GM21515 (cell line): ENCODE data around the gene PRELID2.
"Not testable (repeated sequence)": the region's sequence is repeated elsewhere in the genome, so short reads cannot be mapped to it uniquely, and the experiment has no call there.

ENCODE experiments used
- ATAC-seq: cut with Tn5 transposase; IDR thresholded peaks from one replicate; pipeline ENCODE4 v1.9.1; 2021; ENCODE audit not compliant: unreplicated experiment

Gene PRELID2

DNA sequence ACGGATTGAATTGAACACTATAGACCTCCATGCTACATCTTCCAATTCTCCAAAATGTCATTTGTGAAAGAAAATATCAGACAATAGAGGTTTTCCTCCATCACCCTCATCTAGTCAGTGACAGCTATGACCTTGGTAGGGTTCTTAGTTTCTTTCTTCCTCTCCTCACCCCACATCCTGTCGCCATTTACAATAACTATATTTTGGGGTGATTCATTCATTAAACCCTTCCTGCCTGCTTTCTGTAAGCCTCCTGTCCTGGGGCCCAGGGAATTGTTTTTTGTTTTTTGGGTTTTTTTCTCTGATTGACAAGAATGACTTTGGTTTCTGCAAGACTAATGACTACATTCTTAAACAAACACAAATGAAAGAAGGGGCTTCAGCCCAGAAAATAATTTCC lies 82.6 kb downstream of the PRELID2 start:
- ATAC-seq: no peak

DNA sequence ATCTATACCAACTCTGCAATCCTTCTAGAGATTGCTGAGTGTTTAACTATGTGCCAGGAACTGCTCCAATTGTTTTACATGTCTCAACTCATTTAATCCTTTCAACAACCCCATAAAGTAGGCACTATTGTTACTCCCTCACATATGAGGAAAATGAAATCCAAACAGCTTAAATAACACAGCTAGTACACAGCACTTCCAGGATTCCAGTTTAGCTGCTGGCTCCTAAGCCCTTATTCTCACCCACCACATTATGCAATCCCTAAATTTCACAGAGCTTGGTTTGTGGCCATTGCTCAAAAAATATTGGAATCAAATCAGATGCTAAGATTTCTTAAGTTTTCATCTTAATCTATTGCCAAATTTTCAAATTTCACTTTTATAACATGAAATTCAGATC lies 84.9 kb downstream of the PRELID2 start:
- ATAC-seq: no peak

DNA sequence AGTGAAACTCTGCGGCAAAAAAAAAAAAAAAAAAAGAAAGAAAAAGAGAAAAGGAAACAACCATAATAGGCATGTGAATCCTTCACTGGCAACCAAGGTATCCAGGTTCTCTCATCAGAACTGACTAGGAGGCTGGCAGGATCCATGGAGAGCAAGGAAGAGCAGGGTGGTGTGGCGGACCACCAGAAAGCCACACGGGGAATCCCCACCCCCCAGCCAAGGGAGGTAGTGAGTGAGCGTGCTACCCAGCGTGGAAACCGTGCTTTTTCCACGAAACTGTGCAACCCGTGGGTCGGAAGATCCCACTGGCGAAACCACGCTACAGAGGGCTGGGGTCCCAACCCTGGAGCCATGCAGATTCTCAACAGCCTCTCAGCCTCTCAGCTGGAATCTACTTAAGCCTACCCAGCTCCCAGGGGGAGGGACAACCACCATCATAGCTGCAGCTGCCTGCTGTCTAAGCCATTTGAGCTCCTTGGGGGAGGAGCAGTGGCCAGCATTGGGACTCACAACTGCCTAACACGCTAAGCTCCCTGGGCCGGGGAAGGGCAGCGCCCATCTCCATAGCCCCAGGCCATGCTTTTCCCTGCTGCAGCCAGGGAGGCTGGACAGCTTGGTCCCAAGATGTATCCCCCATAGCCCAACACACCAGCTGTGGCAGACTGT lies 91.6 kb downstream of the PRELID2 start:
- no peak for ATAC-seq

DNA sequence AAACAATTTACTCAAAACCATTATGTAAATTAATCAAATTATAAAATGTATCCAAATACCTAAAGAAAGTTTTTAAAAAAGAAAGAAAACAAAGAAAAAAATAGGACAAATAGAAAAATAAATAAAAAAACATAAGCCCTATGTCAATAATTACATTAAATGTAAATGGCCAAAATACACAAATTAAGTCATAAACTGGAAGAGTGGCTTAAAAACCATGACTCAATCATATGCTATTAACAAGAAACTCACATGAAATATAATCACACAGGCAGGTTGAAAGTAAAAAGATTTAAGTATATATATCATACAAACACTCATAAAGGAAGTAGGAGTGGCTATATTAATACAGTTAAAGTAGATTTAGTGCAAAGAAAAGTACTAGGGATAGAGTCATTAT lies 95.3 kb downstream of the PRELID2 start:
- no peak for ATAC-seq

DNA sequence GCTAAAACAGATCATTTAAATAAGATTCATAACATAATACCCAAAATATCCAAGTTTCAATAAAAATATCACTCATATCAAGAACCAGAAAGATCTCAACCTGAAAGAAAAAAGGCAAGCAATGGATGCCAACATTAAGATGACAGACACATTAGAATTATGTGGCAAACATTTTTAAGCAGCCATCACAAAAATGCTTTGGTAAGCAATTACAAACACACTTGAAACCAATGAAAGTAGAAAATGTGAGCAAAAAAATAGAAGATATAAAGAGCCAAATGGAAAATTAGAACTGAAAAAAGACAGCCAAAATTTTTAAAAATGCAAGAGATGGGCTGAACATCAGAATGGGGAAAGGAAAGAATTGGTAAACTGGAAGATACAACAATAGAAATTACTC lies 96.9 kb downstream of the PRELID2 start:
- ATAC-seq: no peak

DNA sequence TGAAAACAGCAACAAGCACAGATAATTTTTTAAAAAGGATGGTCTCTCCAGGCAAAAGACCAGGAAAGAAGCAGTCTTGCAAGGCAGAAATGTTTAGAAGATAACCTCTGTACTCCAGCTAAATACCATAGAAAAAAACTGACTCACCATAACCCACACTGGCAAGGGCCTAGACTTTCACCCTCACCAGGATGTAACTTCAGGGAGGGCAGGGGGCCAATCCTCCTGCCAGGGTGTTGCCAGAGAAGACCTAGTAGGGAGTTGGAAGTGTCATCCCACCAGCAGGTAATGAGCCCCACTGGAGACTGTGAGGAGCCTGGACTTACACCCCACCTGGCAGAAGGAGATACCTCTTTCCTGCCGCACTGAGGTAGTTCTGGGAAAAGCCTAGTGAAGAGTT lies 97.6 kb downstream of the PRELID2 start:
- no peak for ATAC-seq

DNA sequence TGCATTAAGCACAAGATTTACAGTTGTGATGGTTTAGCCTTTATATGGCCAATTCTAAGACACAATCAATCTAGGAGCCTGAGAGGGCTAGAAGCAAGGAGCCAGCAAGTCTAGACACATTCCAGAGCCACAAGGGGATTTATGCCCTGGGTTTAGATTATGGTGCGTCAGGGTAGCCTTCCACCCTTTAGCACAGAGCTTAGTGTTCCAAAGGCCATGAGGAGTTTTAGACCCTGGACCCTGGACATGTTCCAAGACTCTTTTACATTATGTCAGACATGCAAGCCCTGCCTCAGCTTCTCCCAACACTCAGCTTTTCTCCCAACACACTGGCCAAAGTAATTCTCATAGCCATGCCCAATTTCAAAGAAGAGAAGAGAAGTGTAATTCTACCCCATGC lies 105.2 kb downstream of the PRELID2 start:
- not testable (repeated sequence) for ATAC-seq

DNA sequence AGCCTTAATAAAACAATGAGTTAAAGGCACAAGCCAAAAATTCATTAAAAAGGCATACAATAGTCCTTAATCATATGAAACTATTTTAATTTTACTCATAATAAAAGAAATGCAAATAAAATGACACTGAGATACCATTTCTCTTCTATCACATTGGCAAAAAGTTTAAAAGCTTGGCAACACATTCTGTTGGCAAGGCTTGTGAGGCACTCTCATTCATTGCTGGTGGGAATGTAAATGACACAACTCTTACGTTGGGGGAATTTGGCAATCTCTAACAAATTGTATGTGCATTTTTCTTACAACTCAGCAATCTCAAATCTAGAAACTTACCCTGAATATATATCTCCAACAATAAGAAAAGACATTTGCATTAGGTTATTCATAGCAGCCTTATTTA lies 111.6 kb downstream of the PRELID2 start:
- ATAC-seq: no peak

DNA sequence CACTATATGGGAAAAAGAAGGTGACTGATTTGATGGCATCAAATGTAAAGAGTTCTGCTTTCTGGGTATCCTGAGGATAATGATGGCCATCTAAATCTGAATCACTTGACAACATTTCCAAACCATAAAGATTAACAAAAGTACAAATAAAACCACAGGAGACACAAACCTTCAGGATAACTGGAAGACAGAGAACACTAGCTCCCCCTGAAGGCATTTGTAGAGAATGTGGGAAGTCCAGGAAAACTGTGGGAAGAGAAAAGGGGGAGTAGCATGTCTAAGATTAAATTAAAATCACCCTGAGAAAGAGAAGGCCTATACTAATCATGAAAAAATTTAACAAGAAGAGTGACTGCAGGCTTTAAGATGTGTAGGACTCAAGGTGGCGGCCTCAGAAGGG lies 116.2 kb downstream of the PRELID2 start:
- no peak for ATAC-seq

DNA sequence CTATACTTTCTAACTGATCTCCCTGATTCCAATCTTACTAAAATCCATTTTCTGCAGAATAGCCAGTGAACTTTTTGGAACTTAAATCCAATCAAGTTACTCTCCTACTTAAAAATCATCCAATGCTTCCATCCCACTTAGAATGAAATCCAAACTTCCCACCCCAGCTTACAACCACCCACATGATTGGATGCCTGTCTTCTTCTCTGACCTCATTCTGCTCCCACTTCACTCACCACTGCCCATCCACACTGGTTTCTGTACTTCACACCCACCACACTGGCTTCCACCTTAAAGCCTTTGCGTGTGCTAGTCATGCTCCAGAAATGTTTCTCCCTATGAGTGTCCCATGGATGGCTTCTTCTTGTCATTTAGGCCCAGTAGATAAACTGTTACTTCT lies 119.7 kb downstream of the PRELID2 start:
- ATAC-seq: no peak

DNA sequence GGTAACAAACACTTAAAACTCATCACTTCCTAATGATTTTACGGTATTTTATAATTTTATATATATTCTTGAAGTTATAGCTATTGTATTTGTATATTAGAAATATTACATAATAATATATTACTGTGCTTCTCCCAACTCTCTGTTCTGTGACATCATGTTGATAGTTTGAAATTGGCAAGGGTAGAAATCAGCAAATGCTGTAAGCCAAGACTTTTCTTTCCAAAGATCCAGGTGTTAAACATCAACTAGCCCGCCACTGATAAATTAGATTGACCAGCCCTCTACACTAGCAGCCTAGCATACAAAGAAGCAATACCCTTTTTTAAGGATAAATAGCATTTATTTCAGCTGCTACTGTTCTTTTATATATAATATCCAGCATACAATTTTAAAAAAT lies 122.9 kb downstream of the PRELID2 start:
- ATAC-seq: no peak

DNA sequence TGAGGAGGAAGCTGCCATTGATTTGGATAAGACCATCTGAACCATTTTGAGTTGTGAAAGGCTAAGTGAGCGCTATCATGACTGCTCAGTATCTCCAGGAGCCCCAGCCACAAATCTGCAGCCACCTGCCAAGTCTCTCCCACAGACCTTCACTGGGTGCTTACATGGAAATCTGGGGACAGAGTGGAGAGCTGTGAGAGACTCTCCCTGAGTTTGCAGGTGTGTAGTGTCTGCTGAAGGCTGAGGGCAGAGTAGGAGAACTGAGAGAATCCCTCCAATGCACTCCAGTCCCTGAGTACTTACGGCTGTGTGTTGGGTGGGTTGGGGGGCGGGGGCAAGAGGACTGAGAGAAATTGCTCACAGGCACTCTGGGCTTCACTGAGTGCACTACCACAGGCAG lies 123.7 kb downstream of the PRELID2 start:
- ATAC-seq: no peak
